GM23338 (cell line): ENCODE results near the gene CPLX3. TPM values are rescaled to one million over a fixed set of nuclear protein-coding genes. Genes with fewer than 3 reads are reported as not detected.

Source experiments
- ATAC-seq: fragments of 200-7000 bp; cut with Tn5 transposase; 3 replicates; pipeline ENCODE4 v1.9.1; 2020
- DNase-seq: peaks from one replicate; pipeline ENCODE4 v3.0.0-alpha.2; 2015; ENCODE audit warnings: low spot score
- H2AFZ ChIP-seq: fragments of 200-600 bp; sonication (generic); 2 replicates; pipeline ENCODE4 v1.8.0; 2016; ENCODE audit warnings: antibody characterized with exemption, mild to moderate bottlenecking, moderate library complexity
- H3F3A ChIP-seq: fragments of 200-600 bp; sonication (generic); replicated peaks from 2 replicates; pipeline ENCODE4 v1.8.0; 2017; ENCODE audit warnings: antibody characterized with exemption, mixed run types, low read depth
- H3K27ac ChIP-seq: fragments of 200-600 bp; sonication (generic); 2 replicates; pipeline ENCODE4 v1.6.1; 2016; ENCODE audit warnings: low read depth
- H3K27me3 ChIP-seq: fragments of 200-600 bp; sonication (generic); 2 replicates; pipeline ENCODE4 v1.8.0; 2016; ENCODE audit warnings: mild to moderate bottlenecking, mixed run types, moderate library complexity; ENCODE audit not compliant: insufficient read depth
- H3K36me3 ChIP-seq: fragments of 200-600 bp; sonication (generic); 2 replicates; pipeline ENCODE4 v1.8.0; 2016; ENCODE audit warnings: mild to moderate bottlenecking; ENCODE audit not compliant: insufficient read depth
- H3K4me1 ChIP-seq: fragments of 200-600 bp; sonication (generic); 2 replicates; pipeline ENCODE4 v1.8.0; 2016; ENCODE audit warnings: mild to moderate bottlenecking, moderate library complexity; ENCODE audit not compliant: insufficient read depth
- H3K4me2 ChIP-seq: fragments of 200-600 bp; sonication (generic); 2 replicates; pipeline ENCODE4 v1.7.1; 2017; ENCODE audit warnings: mixed run types
- H3K4me3 ChIP-seq: fragments of 200-600 bp; sonication (generic); 2 replicates; pipeline ENCODE4 v1.6.1; 2016; ENCODE audit warnings: mixed run types
- H3K79me2 ChIP-seq: fragments of 200-600 bp; sonication (generic); replicated peaks from 2 replicates; pipeline ENCODE4 v1.8.0; 2017; ENCODE audit warnings: mild to moderate bottlenecking; ENCODE audit not compliant: insufficient read depth
- H3K9me2 ChIP-seq: fragments of 200-600 bp; sonication (generic); 2 replicates; pipeline ENCODE4 v1.8.0; 2017; ENCODE audit not compliant: insufficient read depth
- H4K20me1 ChIP-seq: fragments of 200-600 bp; sonication (generic); replicated peaks from 2 replicates; pipeline ENCODE4 v1.8.0; 2017; ENCODE audit warnings: mild to moderate bottlenecking; ENCODE audit not compliant: insufficient read depth
- H3K27ac Mint-ChIP-seq: 2 replicates; pipeline ENCODE4 v1.8.0; 2020; ENCODE audit warnings: inconsistent platforms, mild to moderate bottlenecking, moderate library complexity, mixed read lengths
- H3K27me3 Mint-ChIP-seq: 3 replicates; pipeline ENCODE4 v1.8.0; 2022; ENCODE audit warnings: low read depth, mild to moderate bottlenecking, moderate library complexity, mixed read lengths, inconsistent platforms; ENCODE audit not compliant: insufficient read depth, poor library complexity
- H3K36me3 Mint-ChIP-seq: 3 replicates; pipeline ENCODE4 v1.8.0; 2021; ENCODE audit warnings: low read depth, mild to moderate bottlenecking, inconsistent platforms, moderate library complexity, mixed read lengths
- H3K4me1 Mint-ChIP-seq: 3 replicates; pipeline ENCODE4 v1.8.0; 2020; ENCODE audit warnings: mild to moderate bottlenecking, inconsistent platforms, mixed read lengths
- H3K4me3 Mint-ChIP-seq: 3 replicates; pipeline ENCODE4 v1.8.0; 2021; ENCODE audit warnings: moderate library complexity, mild to moderate bottlenecking, inconsistent platforms, mixed read lengths
- H3K9me3 Mint-ChIP-seq: 3 replicates; pipeline ENCODE4 v1.8.0; 2020; ENCODE audit warnings: moderate library complexity, mild to moderate bottlenecking, inconsistent platforms, mixed read lengths
- CREB1 ChIP-seq: fragments of 250-450 bp; sonication (Bioruptor Pico); IDR thresholded peaks from 2 replicates; pipeline ENCODE4 v1.5.0; 2020; ENCODE audit warnings: low read depth, mild to moderate bottlenecking, moderate library complexity
- CTCF ChIP-seq, 2 experiments: fragments of 200-600 bp in 1 of 2; sonication (generic) in 1 of 2; conservative IDR thresholded peaks; 2 replicates each; pipeline versions ENCODE4 v1.5.1 to v1.6.1; 2016 to 2017; ENCODE audit warnings: antibody characterized with exemption in 2 of 2, low read depth in 2 of 2, mild to moderate bottlenecking in 2 of 2, moderate library complexity in 1 of 2
- JUNB ChIP-seq: IDR thresholded peaks from one replicate; pipeline ENCODE4 v1.6.1; 2016; ENCODE audit warnings: antibody characterized with exemption; ENCODE audit not compliant: unreplicated experiment
- NANOG ChIP-seq: IDR thresholded peaks from 2 replicates; pipeline ENCODE4 v1.6.1; 2016; ENCODE audit warnings: antibody characterized with exemption, borderline replicate concordance
- REST ChIP-seq: IDR thresholded peaks from one replicate; pipeline ENCODE4 v1.6.1; 2018; ENCODE audit warnings: antibody characterized with exemption; ENCODE audit not compliant: unreplicated experiment
- polyA plus RNA-seq: library from polyadenylated mRNA; unstranded; fragments of >200 nt; fragmentation: Nextera tagmentation; extraction: Ambion mirVana; gene quantifications from 2 replicates; pipeline ENCODE4 v1.2.1, GENCODE V29; 2016
- total RNA-seq: library from RNA; depleted of rRNA; stranded (reverse); fragments of >200 nt; shearing (Covaris generic); gene quantifications from 2 replicates; pipeline ENCODE4 v1.2.3, GENCODE V29; 2014
- TF ChIP-seq, protein P1 (sequence below): fragments of 250-450 bp; sonication (Bioruptor Pico); IDR thresholded peaks from 2 replicates; pipeline ENCODE4 v1.5.0; 2020; ENCODE audit warnings: mild to moderate bottlenecking, moderate library complexity

Gene CPLX3
- total and polyA plus RNA-seq, 2 experiments from 2014 or later = 0.66 TPM; not detected in 1

GRCh38 chr15:74788042-74788682 lies 38.3 kb upstream of the CPLX3 start (continued):
- TF ChIP-seq, protein P1, sequence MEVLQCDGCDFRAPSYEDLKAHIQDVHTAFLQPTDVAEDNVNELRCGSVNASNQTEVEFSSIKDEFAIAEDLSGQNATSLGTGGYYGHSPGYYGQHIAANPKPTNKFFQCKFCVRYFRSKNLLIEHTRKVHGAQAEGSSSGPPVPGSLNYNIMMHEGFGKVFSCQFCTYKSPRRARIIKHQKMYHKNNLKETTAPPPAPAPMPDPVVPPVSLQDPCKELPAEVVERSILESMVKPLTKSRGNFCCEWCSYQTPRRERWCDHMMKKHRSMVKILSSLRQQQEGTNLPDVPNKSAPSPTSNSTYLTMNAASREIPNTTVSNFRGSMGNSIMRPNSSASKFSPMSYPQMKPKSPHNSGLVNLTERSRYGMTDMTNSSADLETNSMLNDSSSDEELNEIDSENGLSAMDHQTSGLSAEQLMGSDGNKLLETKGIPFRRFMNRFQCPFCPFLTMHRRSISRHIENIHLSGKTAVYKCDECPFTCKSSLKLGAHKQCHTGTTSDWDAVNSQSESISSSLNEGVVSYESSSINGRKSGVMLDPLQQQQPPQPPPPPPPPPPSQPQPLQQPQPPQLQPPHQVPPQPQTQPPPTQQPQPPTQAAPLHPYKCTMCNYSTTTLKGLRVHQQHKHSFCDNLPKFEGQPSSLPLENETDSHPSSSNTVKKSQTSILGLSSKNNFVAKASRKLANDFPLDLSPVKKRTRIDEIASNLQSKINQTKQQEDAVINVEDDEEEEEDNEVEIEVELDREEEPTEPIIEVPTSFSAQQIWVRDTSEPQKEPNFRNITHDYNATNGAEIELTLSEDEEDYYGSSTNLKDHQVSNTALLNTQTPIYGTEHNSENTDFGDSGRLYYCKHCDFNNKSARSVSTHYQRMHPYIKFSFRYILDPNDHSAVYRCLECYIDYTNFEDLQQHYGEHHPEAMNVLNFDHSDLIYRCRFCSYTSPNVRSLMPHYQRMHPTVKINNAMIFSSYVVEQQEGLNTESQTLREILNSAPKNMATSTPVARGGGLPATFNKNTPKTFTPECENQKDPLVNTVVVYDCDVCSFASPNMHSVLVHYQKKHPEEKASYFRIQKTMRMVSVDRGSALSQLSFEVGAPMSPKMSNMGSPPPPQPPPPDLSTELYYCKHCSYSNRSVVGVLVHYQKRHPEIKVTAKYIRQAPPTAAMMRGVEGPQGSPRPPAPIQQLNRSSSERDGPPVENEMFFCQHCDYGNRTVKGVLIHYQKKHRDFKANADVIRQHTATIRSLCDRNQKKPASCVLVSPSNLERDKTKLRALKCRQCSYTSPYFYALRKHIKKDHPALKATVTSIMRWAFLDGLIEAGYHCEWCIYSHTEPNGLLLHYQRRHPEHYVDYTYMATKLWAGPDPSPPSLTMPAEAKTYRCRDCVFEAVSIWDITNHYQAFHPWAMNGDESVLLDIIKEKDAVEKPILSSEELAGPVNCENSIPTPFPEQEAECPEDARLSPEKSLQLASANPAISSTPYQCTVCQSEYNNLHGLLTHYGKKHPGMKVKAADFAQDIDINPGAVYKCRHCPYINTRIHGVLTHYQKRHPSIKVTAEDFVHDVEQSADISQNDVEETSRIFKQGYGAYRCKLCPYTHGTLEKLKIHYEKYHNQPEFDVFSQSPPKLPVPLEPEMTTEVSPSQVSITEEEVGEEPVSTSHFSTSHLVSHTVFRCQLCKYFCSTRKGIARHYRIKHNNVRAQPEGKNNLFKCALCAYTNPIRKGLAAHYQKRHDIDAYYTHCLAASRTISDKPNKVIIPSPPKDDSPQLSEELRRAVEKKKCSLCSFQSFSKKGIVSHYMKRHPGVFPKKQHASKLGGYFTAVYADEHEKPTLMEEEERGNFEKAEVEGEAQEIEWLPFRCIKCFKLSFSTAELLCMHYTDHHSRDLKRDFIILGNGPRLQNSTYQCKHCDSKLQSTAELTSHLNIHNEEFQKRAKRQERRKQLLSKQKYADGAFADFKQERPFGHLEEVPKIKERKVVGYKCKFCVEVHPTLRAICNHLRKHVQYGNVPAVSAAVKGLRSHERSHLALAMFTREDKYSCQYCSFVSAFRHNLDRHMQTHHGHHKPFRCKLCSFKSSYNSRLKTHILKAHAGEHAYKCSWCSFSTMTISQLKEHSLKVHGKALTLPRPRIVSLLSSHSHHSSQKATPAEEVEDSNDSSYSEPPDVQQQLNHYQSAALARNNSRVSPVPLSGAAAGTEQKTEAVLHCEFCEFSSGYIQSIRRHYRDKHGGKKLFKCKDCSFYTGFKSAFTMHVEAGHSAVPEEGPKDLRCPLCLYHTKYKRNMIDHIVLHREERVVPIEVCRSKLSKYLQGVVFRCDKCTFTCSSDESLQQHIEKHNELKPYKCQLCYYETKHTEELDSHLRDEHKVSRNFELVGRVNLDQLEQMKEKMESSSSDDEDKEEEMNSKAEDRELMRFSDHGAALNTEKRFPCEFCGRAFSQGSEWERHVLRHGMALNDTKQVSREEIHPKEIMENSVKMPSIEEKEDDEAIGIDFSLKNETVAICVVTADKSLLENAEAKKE (CRISPR knock-in tag) = no peak
- TF ChIP-seq CTCF (conservative IDR thresholded peaks at IDR 0.05; ENCODE audit: low read depth in 2 of 2) (no peak), JUNB (no peak)

DNA sequence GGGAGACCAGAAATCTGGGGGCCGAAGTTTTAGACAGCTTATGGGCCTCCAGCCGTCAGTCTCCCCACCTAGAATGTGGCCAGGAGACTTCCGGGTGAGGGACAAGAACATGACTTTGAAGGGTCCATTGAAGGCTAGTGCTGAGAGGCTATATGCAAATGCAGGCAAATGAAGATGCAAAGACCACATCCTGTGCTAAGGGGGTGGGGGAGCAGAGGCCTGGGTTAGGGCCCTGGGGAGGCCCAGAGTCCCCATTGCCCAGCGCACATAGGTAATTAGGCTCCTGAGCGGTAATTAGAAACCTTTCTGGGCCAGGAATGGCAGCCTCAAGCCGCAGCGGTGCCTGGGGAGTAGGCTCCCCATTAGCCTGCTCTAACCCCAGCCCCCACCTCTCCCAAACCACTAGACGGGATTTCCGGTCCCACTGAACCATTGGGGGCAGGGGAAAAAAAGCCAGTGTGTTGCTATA lies 37.7 kb upstream of the CPLX3 start:
- Mint-ChIP-seq H3K4me1 (peaks cover 32% of the 10 kb centered on the region), H3K27ac (no peak overlapping the region), H3K36me3 (no peaks in the 10 kb centered on the region), H3K27me3 (peaks cover 22% of the 10 kb centered on the region), H3K4me3 (no peak overlapping the region), H3K9me3 (no peaks in the 10 kb centered on the region)
- no peaks in the 10 kb centered on the region for H3K9me2 ChIP-seq
- H3K4me3 ChIP-seq = no peak overlapping the region
- H3K27me3 ChIP-seq = no peaks in the 10 kb centered on the region
- ATAC-seq (peak; percentile 55), DNase-seq (peak; percentile 60)
- H3F3A ChIP-seq = peaks cover 7% of the 10 kb centered on the region
- H3K4me2 ChIP-seq = peak overlapping the region; percentile 69
- H3K79me2 ChIP-seq = peaks cover 16% of the 10 kb centered on the region
- H3K27ac ChIP-seq = no peak overlapping the region
- H2AFZ ChIP-seq = no peak overlapping the region
- H4K20me1 ChIP-seq = peaks cover 50% of the 10 kb centered on the region
- peaks cover 26% of the 10 kb centered on the region for H3K4me1 ChIP-seq
- H3K36me3 ChIP-seq = no peaks in the 10 kb centered on the region
- TF ChIP-seq CTCF (conservative IDR thresholded peaks at IDR 0.05; ENCODE audit: low read depth in 2 of 2) (no peak), NANOG (no peak), REST (no peak), JUNB (no peak), CREB1 (CRISPR knock-in tag) (no peak)
